VCaP (cell line): ENCODE measurements around the gene KRT12.

Experiments used
- H3K27ac ChIP-seq: fragments of 450-650 bp; 2 replicates; pipeline ENCODE4 v1.5.1; 2017
- CTCF ChIP-seq: fragments of 450-650 bp; conservative IDR thresholded peaks from 2 replicates; pipeline ENCODE4 v1.5.1; 2017; ENCODE audit warnings: mild to moderate bottlenecking, moderate library complexity

KRT12 gene

GRCh38 chr17:40866838-40867237 lies at the start of gene KRT12:
KRT12 (minus strand) TSS chr17:40867223; CDS start chr17:40867186, 37 bp downstream.
- H3K27ac ChIP-seq, result no peak within 1 kb of the TSS
- TF ChIP-seq CTCF, result no peak

DNA sequence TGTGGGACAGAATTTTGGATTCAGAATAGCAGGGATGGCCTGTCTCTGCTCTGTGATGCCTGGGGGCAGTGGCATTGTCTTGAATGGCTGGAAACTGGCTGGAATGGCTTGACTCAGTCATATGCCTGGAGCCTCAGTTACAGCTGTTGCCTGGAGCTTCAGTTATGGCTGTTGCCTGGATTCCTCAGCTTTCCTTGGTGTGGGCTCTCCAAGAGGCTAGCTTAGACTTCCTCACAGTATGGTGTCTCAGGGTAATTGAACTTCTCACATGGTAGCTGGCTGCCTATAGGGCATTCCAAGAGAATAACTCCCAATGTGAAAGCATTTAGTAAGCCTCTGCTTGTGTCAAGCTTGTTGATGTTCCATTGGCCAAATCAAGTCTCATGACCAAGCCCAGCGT lies 49.3 kb upstream of the KRT12 start:
- TF ChIP-seq CTCF, result no peak
- H3K27ac ChIP-seq, result no peak overlapping the region

GRCh38 chr17:40915721-40916256 lies 48.8 kb upstream of the KRT12 start:
- TF ChIP-seq CTCF, result no peak
- no peak overlapping the region for H3K27ac ChIP-seq

- TF ChIP-seq CTCF, result no peak
- H3K27ac ChIP-seq, result no peak overlapping the region
These were observed 48.2 kb upstream of the KRT12 start for GRCh38 chr17:40915199-40915661.

GRCh38 chr17:40914075-40914855 lies 47.2 kb upstream of the KRT12 start:
- H3K27ac ChIP-seq, result no peak overlapping the region
- TF ChIP-seq CTCF, result no peak

DNA sequence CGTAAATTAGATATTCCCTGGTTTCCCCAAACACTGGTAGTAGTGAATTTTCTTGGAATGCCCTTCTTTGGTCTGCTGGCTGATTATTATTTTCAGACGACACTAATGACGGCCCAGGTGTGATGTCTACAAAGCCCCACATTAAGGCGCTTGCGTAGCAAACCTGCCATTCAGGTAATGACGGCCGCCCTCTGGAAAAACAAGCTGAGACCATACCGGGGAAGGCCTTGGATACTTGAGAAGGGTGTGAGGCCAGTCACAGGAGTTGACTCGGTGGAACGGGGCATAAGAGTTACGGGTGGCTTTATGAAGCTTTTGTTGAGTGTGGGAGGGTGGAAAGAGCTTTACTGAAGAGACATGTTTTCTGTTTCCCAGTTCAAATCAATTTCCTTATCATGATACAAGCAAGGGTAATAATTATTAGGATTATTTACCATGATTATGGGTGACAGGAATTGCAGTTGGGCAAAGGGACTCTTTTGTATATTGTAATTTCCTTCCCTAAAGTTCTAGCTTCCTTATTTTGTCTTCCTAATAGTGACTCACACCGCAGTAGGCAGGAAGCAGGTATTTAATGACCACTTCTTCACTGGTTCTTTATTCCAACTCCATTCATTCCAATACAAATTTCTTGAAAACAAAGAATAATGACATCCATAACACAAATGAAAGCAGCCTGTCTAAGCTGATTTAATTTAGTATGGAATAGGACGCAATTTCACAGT lies 45.6 kb upstream of the KRT12 start:
- no peak for TF ChIP-seq CTCF
- no peak overlapping the region for H3K27ac ChIP-seq

- H3K27ac ChIP-seq, result peak overlapping the region; percentile 20; the same call in 1 of the 2 replicates
- TF ChIP-seq CTCF, result no peak
These were observed 43.4 kb upstream of the KRT12 start for GRCh38 chr17:40910441-40910841.
